Gastrocnemius medialis (tissue), 4 donors: ENCODE measurements around the gene SKIC2.
"Not testable (repeated sequence)": the region's sequence is repeated elsewhere in the genome, so short reads cannot be mapped to it uniquely, and the experiment has no call there.

ENCODE experiments used
- CTCF ChIP-seq, 5 experiments: fragments of 450-650 bp in 3 of 5; fragments of 200-600 bp in 2 of 5; sonication (generic) in 2 of 5; IDR thresholded peaks in 4 of 5; conservative IDR thresholded peaks in 1 of 5; 1 replicate in 4 of 5; 2 replicates in 1 of 5; pipeline ENCODE4 v1.5.1; 2016 to 2019; ENCODE audit warnings: antibody characterized with exemption in 5 of 5, mild to moderate bottlenecking in 3 of 5, moderate library complexity in 3 of 5
- POLR2A ChIP-seq, 2 donors: fragments of 450-650 bp; IDR thresholded peaks; one replicate each; pipeline ENCODE4 v1.6.1; 2017; ENCODE audit warnings: antibody characterized with exemption in 2 of 2, mild to moderate bottlenecking in 2 of 2, moderate library complexity in 2 of 2

GRCh38 chr6:31994421-31994820 lies 35.4 kb downstream of the SKIC2 start:
- not testable (repeated sequence) for TF ChIP-seq CTCF (IDR thresholded peaks at IDR 0.05 in 4 of 5, conservative IDR thresholded peaks at IDR 0.05 in 1 of 5); POLR2A (IDR thresholded peaks at IDR 0.05)
